GM12891 (cell line): ENCODE results near the gene C1orf50.
"Not testable (repeated sequence)": the region's sequence is repeated elsewhere in the genome, so short reads cannot be mapped to it uniquely, and the experiment has no call there.

Experiments used
- DNase-seq: peaks from one replicate; pipeline ENCODE4 v3.0.0; 2011; ENCODE audit warnings: low spot score; ENCODE audit not compliant: insufficient read length
- FAIRE-seq: peaks from 2 replicates; lab custom pipeline; 2011; peaks lifted over from hg19 to GRCh38; lab: Jason Lieb, UNC
- PAX5 ChIP-seq: IDR thresholded peaks from 2 replicates; pipeline ENCODE4 v1.6.1; 2011; ENCODE audit warnings: low read length, moderate library complexity, mild to moderate bottlenecking; ENCODE audit not compliant: insufficient read depth, severe bottlenecking
- POLR2A ChIP-seq: IDR thresholded peaks from 2 replicates; pipeline ENCODE4 v1.6.1; 2011; ENCODE audit warnings: low read depth, low read length, control low read depth
- POLR2AphosphoS5 ChIP-seq: IDR thresholded peaks from 2 replicates; pipeline ENCODE4 v1.6.1; 2011; ENCODE audit warnings: low read depth, low read length, control low read depth
- POU2F2 ChIP-seq: IDR thresholded peaks from 2 replicates; pipeline ENCODE4 v1.6.1; 2011; ENCODE audit warnings: low read depth, mild to moderate bottlenecking, control low read depth, low read length, moderate library complexity
- SPI1 ChIP-seq: IDR thresholded peaks from 2 replicates; pipeline ENCODE4 v1.6.1; 2011; ENCODE audit warnings: low read depth, low read length, control low read depth
- TAF1 ChIP-seq: IDR thresholded peaks from 2 replicates; pipeline ENCODE4 v1.6.1; 2011; ENCODE audit warnings: low read depth, low read length, control low read depth

C1orf50 gene

DNA sequence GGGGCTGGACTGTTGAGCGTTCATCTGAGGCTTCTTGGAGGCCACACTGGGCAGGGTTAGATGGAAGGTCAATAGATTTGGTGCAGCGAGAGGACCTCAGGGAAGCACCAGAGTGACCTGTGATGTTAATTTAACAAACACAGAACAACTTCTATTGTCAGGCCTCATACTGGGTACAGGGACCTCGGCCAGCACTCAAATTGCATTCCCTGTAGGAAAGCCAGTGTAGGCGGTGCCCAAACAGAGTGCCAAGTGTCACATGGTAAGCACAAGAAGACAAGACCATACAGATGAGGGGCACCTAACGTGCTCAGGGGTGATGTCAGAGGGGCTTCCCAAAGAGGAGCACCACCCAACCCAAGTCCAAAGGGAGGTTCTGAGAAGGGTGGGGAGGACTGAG lies 19.0 kb downstream of the C1orf50 start:
- TF ChIP-seq PAX5: no peak
- no peak for TF ChIP-seq POU2F2
- TF ChIP-seq POLR2AphosphoS5: no peak
- no peak for TF ChIP-seq TAF1
- no peak for TF ChIP-seq POLR2A
- no peak for TF ChIP-seq SPI1
- FAIRE-seq: peak; percentile 48
- DNase-seq: no peak

DNA sequence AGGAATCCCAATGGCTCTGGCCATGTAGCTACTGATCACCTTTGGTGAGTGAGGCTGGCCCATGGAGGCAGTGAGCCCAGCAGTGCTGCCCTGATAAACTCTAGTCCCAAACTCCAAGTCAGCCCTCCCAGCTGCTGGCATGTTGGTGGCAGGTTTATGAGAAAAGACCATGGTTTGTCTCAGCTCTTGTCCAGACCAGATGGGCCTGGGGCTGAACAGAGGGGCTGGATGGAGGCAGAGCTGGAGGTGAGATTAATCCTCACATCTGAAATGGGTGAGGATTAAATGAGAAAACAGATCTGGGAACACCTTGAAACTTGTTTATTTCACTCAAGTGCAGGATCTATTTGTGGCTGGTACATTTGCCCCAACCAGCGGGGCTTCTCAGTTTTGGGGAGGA lies 21.0 kb downstream of the C1orf50 start:
- TF ChIP-seq SPI1 (no peak), TAF1 (no peak), POU2F2 (no peak), POLR2A (no peak), POLR2AphosphoS5 (no peak), PAX5 (no peak)
- FAIRE-seq: no peak

DNA sequence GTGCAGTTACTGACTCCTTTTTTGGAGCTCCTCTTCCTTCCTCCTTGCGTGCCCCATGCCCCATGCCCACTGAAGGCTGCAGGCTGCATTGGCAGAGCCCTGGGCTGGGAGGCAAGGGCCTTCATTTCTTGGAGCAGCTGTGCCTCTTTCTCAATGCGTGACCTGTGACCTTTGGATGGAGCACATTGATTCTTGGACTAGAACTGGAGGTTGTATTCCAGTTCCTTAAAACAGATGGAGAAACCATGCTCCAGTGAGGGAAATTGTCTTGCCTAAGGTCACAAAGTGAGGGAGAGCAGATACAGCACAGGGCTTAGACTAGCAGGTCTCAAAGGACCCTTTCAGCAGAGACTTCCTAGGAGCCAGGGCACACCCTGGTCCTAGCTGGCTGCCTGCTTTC lies 26.8 kb downstream of the C1orf50 start:
- TF ChIP-seq PAX5 (no peak), POU2F2 (no peak), TAF1 (no peak), POLR2AphosphoS5 (no peak), SPI1 (no peak), POLR2A (no peak)
- FAIRE-seq: no peak
- DNase-seq: no peak

More for the DNA sequence above, 21.0 kb downstream of the C1orf50 start:
- no peak for DNase-seq

DNA sequence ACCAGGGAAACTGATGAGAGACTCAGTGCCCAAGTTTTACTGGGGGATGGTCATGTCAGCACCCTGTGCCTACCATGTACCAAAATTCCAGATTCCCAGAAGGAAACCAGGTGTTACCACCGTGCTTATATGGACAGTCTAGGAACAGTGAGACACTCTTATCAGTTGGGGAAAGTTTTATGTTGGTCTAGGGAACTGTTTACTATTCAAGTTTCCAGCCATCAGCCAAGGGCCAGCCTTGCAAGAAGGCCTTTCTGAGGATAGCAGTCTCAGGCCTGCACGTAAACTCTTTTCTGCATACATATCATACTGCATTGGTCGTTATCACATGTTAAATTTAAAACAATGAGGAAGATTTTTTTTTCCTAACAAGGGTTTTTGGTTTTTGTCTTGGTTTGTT lies 30.4 kb downstream of the C1orf50 start:
- FAIRE-seq (no peak), DNase-seq (no peak)
- TF ChIP-seq SPI1: no peak

DNA sequence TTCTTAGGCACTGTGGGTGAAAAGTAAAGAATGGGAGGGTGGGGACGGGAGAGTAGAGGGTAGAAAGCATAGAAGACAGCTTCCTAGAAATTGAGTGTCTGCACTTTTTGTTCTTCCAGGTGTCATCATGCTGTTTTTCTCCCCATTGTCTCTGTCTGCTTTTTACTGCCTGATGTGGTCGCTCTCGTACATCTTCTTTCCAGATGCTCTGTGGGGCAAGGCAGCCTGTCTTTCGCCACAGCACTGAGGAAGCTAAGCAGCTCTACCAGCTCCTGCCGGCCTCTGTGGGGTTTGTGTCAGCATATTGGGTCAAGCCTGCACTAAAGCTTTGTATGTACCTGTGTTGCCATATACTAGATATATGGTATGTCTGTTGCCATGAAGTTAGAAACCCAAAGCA lies 30.9 kb downstream of the C1orf50 start:
- FAIRE-seq: no peak
- TF ChIP-seq POU2F2: no peak
- no peak for TF ChIP-seq TAF1
- TF ChIP-seq SPI1: no peak
- no peak for TF ChIP-seq POLR2A
- no peak for TF ChIP-seq PAX5
- no peak for TF ChIP-seq POLR2AphosphoS5
- no peak for DNase-seq

DNA sequence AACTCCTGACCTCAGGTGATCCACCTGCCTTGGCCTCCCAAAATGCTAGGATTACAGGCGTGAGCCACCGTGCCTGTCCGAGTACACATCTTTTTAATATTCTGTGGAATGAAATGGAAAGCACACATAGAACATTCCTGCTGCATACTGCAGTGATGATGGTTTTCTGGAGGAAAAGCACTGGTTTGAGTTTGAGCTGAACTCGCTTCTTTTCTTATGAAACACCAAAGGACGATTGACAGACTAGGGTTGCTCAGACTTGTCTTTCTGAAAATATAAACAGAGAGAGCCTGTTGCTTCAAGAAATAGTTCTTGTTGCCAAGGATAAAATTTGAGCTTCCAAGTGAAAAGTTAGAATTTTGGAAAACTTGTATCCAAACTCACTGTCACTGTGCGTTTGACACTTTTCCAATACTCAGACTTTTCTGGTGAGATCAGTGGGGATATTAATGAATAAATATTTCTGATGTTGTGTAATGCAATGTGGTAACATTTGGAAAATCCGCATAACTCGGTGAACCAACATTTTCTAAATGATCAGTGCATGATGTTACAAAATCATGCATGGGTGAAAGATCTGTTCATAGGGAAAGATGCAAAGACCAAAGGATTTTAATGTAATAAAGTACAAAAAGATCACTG lies 34.9 kb downstream of the C1orf50 start:
- DNase-seq (no peak), FAIRE-seq (no peak)
- TF ChIP-seq POLR2A (no peak), SPI1 (no peak), POU2F2 (no peak), TAF1 (no peak), PAX5 (no peak), POLR2AphosphoS5 (no peak)

DNA sequence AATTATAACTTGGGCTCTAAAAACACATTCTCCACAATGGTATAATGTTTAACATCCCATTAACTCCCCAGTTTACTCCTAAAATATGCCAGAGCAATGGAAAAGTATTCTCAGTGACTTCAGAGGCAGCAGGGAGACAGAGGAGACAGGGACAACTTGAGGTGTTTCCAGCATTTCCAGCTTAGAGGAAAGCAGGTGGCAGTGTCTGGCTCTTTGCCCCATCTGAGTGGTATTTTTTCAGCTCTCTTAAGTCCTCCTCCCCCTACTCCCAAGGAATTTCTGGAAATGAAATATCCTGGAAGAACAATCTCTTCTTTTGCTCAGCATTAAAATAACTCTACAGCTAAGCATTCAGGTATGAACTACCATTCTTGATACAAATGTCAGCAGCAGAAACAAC lies 39.1 kb downstream of the C1orf50 start:
- no peak for FAIRE-seq
- TF ChIP-seq POLR2AphosphoS5: no peak
- no peak for TF ChIP-seq SPI1
- TF ChIP-seq PAX5: no peak
- TF ChIP-seq POLR2A: no peak
- no peak for TF ChIP-seq POU2F2
- TF ChIP-seq TAF1: no peak
- no peak for DNase-seq

DNA sequence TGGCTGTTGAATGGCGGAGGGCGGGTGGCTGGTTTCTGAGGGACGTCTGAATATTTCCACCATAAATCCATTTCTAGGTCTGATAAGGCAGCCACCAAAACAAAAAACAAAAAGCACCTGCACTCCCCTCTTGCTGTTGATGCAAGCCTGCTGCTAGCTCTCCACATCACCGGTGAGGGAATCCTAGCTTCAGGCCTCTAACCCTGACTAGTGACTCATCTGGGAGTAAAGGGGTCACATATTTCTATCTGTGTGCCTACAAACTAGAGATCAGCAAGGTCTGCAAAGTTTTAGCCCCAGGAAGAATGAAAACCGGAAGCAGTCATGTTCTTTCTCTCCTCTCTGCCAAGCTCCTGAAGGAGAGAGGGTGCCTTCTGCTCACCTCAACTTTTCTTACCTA lies 39.5 kb downstream of the C1orf50 start:
- TF ChIP-seq POU2F2 (no peak), SPI1 (no peak), PAX5 (no peak), POLR2AphosphoS5 (no peak), POLR2A (no peak), TAF1 (no peak)
- DNase-seq (no peak), FAIRE-seq (no peak)

DNA sequence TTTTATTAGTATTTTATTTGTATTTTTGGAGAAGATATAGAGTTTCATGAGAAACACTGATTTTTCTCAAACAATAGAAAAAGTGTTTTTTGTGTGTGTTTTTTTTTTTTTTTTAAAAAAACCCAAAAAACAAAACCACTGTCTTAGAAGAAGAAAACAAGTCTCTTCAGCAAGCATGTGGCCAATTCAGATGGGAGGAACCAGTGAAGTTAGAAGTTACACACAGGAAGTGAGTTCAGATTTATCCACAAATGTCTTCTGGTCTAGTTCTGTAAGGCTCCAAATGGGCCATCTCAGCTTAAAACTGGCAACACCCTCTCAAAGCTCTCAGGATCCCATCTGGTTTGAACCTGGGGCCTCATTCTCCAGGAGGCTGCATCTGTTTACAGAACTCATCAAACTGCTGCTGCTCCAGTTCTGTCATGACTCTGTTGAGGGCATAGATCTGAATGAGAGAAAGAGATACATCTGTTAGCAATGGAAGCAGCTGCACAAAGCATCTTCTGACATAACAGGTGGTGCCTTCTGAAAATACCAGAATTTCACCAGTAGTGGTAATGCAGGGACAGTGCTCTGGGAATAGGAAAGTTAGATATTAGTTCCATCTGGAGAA lies 40.1 kb downstream of the C1orf50 start:
- TF ChIP-seq PAX5 (no peak), SPI1 (no peak), POLR2A (no peak)
- no peak for FAIRE-seq
- DNase-seq: no peak

DNA sequence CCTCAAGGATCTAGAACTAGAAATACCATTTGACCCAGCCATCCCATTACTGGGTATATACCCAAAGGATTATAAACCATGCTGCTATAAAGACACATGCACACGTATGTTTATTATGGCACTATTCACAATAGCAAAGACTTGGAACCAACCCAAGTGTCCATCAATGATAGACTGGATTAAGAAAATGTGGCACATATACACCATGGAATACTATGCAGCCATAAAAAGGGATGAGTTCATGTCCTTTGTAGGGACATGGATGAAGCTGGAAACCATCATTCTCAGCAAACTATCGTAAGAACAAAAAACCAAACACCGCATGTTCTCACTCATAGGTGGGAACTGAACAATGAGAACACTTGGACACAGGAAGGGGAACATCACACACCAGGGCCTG lies 47.8 kb downstream of the C1orf50 start:
- not testable (repeated sequence) for FAIRE-seq

More for the DNA sequence above, 47.8 kb downstream of the C1orf50 start:
- DNase-seq: not testable (repeated sequence)
